GM18868 (cell line): ENCODE results near the gene ABCC9.

ENCODE experiments used
- ATAC-seq: cut with Tn5 transposase; IDR thresholded peaks from one replicate; pipeline ENCODE4 v1.9.1; 2021; ENCODE audit warnings: mild to moderate bottlenecking, moderate library complexity; ENCODE audit not compliant: unreplicated experiment

ABCC9 gene

DNA sequence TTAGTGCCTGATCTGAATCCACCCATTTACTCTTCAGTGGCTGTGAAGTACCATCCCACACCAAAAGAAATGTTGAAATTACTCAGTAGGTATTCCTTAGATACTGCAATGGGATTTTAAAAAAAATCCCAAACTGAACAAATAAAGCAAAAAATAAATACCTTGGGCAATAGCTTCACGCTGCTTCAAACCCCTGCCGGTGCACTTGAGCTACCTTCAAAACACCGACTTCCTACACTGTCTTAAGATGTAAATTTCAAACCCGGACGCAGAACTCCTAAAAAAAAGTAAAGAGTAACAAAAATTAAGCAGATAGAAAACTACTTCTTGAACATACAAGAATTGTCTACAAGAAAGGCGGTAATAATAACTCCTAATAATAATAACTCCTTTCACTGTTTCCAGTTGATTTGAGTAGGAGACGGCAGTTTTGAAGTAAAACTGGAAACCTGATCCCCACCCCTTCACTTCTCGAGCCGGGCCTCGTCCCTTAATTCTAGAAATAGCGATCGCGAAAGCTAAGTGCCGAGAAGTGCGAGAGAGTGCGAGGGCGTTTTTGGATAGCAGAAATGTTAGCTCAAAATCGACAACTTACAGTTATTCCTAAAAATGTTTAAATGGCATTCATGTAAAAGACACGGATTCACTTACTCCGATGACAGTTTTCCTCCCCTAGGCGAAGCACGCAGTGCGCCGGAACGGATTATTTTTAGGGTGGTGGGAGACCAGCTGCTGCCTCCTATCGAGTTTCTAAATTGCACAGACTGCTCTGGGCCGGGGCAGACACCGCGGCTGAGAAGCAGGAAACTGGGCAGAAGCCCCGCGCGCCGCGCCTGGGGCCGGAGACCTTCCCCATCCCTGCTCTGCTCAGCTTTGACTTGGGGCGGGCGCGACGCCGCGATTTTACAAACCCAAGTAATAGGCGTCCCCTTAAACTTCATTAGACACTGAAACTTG, at the start of gene ABCC9:
ABCC9 (minus strand) TSS at position 878 of the 957 bp plus-strand sequence. CDS start 4,752 bp downstream, outside the sequence.
- ATAC-seq = no peak

DNA sequence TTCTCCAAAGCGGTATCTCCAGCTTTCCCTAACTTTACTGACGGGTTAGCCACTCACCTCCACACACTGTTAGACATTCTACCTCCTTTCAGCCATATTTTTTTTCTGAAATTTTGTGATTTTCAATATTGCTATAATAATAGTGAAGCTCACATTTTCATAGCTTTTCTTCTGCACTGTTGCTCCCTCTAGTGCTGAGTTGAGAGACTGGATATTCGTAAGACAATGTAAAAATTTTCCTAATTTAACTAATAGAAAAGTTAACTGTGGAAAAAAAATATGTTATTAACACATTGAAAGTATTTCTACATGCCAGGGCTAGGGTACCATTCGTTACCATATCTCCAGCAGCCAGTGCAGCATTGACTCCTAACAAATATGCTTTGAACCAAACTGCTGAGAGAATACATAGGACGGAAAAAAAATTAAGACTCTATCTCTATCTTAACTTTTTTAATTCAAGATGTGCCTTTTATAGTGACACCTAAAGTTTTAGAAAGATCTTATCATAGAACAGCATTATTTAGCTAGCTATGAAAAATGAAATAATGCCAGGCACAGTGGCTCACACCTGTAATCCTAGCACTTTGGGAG, 48.7 kb upstream of the ABCC9 start:
- no peak for ATAC-seq

GRCh38 chr12:21988619-21989018, 47.4 kb upstream of the ABCC9 start:
- ATAC-seq = no peak

GRCh38 chr12:21987755-21988154, 46.5 kb upstream of the ABCC9 start:
- ATAC-seq = no peak

GRCh38 chr12:21985155-21985554, 43.9 kb upstream of the ABCC9 start:
- ATAC-seq = no peak

GRCh38 chr12:21984375-21984774, 43.1 kb upstream of the ABCC9 start:
- no peak for ATAC-seq

GRCh38 chr12:21983095-21983494, 41.9 kb upstream of the ABCC9 start:
- ATAC-seq = no peak

DNA sequence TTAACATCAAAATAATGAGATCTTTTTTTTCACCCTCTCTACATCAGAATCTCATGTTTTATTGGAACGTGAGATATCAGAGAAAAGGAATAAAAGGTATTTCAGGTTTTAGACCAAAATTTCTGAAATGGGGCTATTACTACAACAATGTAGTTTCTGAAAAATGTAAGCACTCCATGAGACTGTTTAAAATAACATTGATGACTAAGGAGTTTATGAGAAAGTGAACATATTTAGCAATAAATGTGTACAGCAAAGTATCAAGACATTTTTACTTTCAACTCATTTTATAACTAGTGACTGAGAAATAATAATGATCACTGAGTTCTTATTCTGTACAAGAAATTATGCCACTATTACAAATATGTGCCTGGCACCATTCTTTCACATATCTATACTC, 39.3 kb upstream of the ABCC9 start:
- ATAC-seq = no peak

DNA sequence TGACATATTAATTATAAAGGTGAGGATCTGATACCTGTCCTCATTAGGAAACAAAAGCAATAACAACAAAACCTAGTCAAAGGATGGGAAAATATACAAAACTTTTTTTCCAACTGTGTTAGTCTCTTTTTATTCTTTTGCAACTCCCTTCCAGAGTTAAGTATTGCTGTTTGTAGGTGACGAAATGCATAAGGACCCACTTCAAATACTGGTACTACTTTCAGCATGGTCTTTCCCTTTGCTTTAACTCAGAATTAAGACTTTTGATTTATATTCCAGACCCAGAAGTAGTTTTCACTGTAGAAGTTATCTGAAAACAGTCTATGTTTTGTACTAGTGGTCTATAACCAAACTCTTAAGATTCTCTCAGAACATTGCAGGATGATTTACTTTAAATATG, 34.1 kb upstream of the ABCC9 start:
- ATAC-seq = no peak

DNA sequence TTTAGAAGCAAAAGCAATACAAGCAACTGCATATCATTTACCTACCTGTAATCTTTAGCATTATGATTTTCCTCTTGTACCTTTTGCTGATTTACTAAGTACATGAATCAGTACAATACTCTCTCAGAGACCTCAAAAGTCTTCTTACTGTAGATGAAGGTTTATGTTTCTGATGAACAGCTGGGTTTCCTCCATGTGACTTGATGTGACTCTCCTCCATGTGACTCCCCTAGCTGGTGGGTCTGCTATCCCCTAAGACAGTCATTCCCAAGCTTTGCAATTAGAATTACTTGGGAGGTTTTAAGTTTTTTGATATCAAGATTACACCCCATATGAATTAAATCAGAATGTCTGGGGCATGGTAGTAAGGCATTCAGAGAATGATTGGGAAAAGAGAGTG, 32.0 kb upstream of the ABCC9 start:
- no peak for ATAC-seq

GRCh38 chr12:21972055-21972454, 30.8 kb upstream of the ABCC9 start:
- no peak for ATAC-seq

- ATAC-seq = no peak
Measured at GRCh38 chr12:21971344-21971743, 30.1 kb upstream of the ABCC9 start.

DNA sequence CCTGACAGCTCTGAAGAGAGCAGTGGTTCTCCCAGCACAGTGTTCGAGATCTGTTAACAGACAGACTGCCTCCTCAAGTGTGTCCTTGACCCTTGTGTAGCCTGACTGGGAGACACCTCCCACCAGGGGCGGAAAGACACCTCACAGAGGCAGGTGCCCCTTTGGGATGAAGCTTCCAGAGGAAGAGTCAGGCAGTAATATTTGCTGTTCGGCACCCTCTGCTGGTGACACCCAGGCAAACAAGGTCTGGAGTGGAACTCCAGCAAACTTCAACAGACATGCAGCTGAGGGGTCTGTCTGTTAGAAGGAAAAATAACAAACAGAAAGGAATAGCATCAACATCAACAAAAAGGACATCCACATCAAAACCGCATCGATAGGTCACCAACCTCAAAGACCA, 21.6 kb upstream of the ABCC9 start:
- no peak for ATAC-seq

- no peak for ATAC-seq
Measured at GRCh38 chr12:21962236-21962635, 21.0 kb upstream of the ABCC9 start.

- ATAC-seq = no peak
Measured at GRCh38 chr12:21950649-21951048, 9.4 kb upstream of the ABCC9 start.

GRCh38 chr12:21949036-21949435, 7.8 kb upstream of the ABCC9 start:
- ATAC-seq = no peak

- no peak for ATAC-seq
Measured at GRCh38 chr12:21946983-21947382, 5.8 kb upstream of the ABCC9 start.

GRCh38 chr12:21945002-21945401, 3.8 kb upstream of the ABCC9 start:
- ATAC-seq = no peak

- no peak for ATAC-seq
Measured at GRCh38 chr12:21942377-21942703, 1.1 kb upstream of the ABCC9 start.

- no peak for ATAC-seq
Measured at GRCh38 chr12:21941506-21942376, 515 bp upstream of the ABCC9 start.

DNA sequence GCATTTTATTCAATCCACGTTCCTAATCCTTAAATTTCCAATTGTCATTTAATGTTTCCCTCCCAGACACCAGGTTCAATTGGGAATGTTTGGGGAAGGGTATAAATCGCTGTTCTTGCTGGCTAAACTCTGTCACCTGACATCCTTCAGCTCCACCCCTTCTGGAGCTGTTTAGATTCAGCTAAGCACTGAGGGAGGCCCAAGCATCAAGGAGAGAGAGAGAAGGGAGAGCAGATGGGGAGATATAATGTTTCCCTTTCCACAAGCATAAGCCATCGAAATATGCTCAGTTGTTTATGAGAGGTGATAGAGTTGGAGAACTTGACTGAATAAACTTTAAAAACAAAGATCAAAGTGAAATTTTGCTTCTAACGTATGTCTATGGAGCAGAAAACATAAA, 1.8 kb downstream of the ABCC9 start:
- ATAC-seq = no peak
